ENCODE data around the gene SPART. TPM values are rescaled to one million over a fixed set of nuclear protein-coding genes. Genes with fewer than 3 reads are reported as not detected.
"Not testable (repeated sequence)": the region's sequence is repeated elsewhere in the genome, so short reads cannot be mapped to it uniquely, and the experiment has no call there.

Gene SPART
- total and polyA plus RNA-seq, 2 donors (not counting 1 experiment from before 2014, with no cell fraction given): 93.0 to 109 TPM

GRCh38 chr13:36323408-36323807, 22.8 kb downstream of the SPART start:
- Histone ChIP-seq H3K27me3 (ENCODE audit: control insufficient read depth, insufficient read depth, low read length) (no peaks in the 10 kb centered on the region), H3K79me2 (ENCODE audit: control insufficient read depth, insufficient read depth, low read length) (no peaks in the 10 kb centered on the region), H4K20me1 (ENCODE audit: control insufficient read depth, extremely low read depth, insufficient read depth, low read length) (no peaks in the 10 kb centered on the region), H3K4me3 (replicated peaks in 1 of 4; ENCODE audit: control extremely low read depth in 1 of 4, insufficient read depth in 1 of 4, low read depth in 3 of 4, low read length in 4 of 4) (no peak overlapping the region), H3K4me2 (ENCODE audit: extremely low read depth, insufficient read depth, low read length) (no peak overlapping the region), H3K4me1 (ENCODE audit: control insufficient read depth, extremely low read depth, insufficient read depth, low read length) (no peaks in the 10 kb centered on the region), H2AFZ (ENCODE audit: low read length) (no peak overlapping the region), H3K27ac (ENCODE audit: insufficient read depth, low read length) (no peak overlapping the region), H3K9me3 (ENCODE audit: control insufficient read depth, insufficient read depth, low read depth, low read length) (no peaks in the 10 kb centered on the region), H3K9ac (ENCODE audit: insufficient read depth, low read length) (no peak overlapping the region), H3K36me3 (ENCODE audit: control insufficient read depth, insufficient read depth, low read length) (peaks cover 4% of the 10 kb centered on the region)
- no peak for DNase-seq (ENCODE audit: low read depth in 2 of 2)
- TF ChIP-seq EZH2 (IDR thresholded peaks at IDR 0.05; ENCODE audit: low read length, missing control alignments) (no peak), CTCF (conservative IDR thresholded peaks at IDR 0.05 in 1 of 2, IDR thresholded peaks at IDR 0.05 in 1 of 2; ENCODE audit: low read depth in 1 of 2, low read length in 2 of 2) (no peak)

GRCh38 chr13:36319793-36320192, 26.4 kb downstream of the SPART start:
- not testable (repeated sequence) for H3K36me3 ChIP-seq (ENCODE audit: control insufficient read depth, insufficient read depth, low read length); H2AFZ ChIP-seq (ENCODE audit: low read length); DNase-seq (ENCODE audit: low read depth in 2 of 2); H4K20me1 ChIP-seq (ENCODE audit: control insufficient read depth, extremely low read depth, insufficient read depth, low read length); H3K4me2 ChIP-seq (ENCODE audit: extremely low read depth, insufficient read depth, low read length); H3K79me2 ChIP-seq (ENCODE audit: control insufficient read depth, insufficient read depth, low read length); H3K27me3 ChIP-seq (ENCODE audit: control insufficient read depth, insufficient read depth, low read length); H3K9me3 ChIP-seq (ENCODE audit: control insufficient read depth, insufficient read depth, low read depth, low read length); H3K27ac ChIP-seq (ENCODE audit: insufficient read depth, low read length); H3K4me3 ChIP-seq (replicated peaks in 1 of 4; ENCODE audit: control extremely low read depth in 1 of 4, insufficient read depth in 1 of 4, low read depth in 3 of 4, low read length in 4 of 4); H3K4me1 ChIP-seq (ENCODE audit: control insufficient read depth, extremely low read depth, insufficient read depth, low read length); H3K9ac ChIP-seq (ENCODE audit: insufficient read depth, low read length)

- Histone ChIP-seq H3K79me2 (ENCODE audit: control insufficient read depth, insufficient read depth, low read length) (no peaks in the 10 kb centered on the region), H3K4me2 (ENCODE audit: extremely low read depth, insufficient read depth, low read length) (no peak overlapping the region), H3K4me3 (replicated peaks in 1 of 4; ENCODE audit: control extremely low read depth in 1 of 4, insufficient read depth in 1 of 4, low read depth in 3 of 4, low read length in 4 of 4) (no peak overlapping the region), H3K27me3 (ENCODE audit: control insufficient read depth, insufficient read depth, low read length) (no peaks in the 10 kb centered on the region), H3K27ac (ENCODE audit: insufficient read depth, low read length) (no peak overlapping the region), H4K20me1 (ENCODE audit: control insufficient read depth, extremely low read depth, insufficient read depth, low read length) (no peaks in the 10 kb centered on the region), H3K9ac (ENCODE audit: insufficient read depth, low read length) (no peak overlapping the region), H2AFZ (ENCODE audit: low read length) (no peak overlapping the region), H3K36me3 (ENCODE audit: control insufficient read depth, insufficient read depth, low read length) (peaks cover 1% of the 10 kb centered on the region), H3K4me1 (ENCODE audit: control insufficient read depth, extremely low read depth, insufficient read depth, low read length) (no peaks in the 10 kb centered on the region), H3K9me3 (ENCODE audit: control insufficient read depth, insufficient read depth, low read depth, low read length) (no peaks in the 10 kb centered on the region)
- DNase-seq (ENCODE audit: low read depth in 2 of 2): peak in 1 of 2 donors; percentile 11
- TF ChIP-seq CTCF (conservative IDR thresholded peaks at IDR 0.05 in 1 of 2, IDR thresholded peaks at IDR 0.05 in 1 of 2; ENCODE audit: low read depth in 1 of 2, low read length in 2 of 2) (no peak), EZH2 (IDR thresholded peaks at IDR 0.05; ENCODE audit: low read length, missing control alignments) (no peak)
These were observed 32.9 kb downstream of the SPART start for GRCh38 chr13:36313047-36313969.
